Heart left ventricle (tissue), 16 donors: ENCODE data around the gene RAB40C. TPM values are rescaled to one million over a fixed set of nuclear protein-coding genes. Genes with fewer than 3 reads are reported as not detected.

ENCODE experiments used
- ATAC-seq, 4 donors: fragments of 200-7000 bp; cut with Tn5 transposase; one replicate each; pipeline ENCODE4 v1.9.1; 2020 to 2022; ENCODE audit warnings: moderate library complexity in 4 of 4, mild to moderate bottlenecking in 3 of 4, moderate number of reproducible peaks in 1 of 4
- DNase-seq, 5 donors: peaks; one replicate each; pipeline ENCODE4 v3.0.0-alpha.2; 2020
- H3K27ac ChIP-seq, 12 donors: fragments of 200-600 bp; sonication (generic) in 4 of 12; one replicate each; pipeline versions ENCODE4 v1.5.0 to v1.8.0; 2016 to 2022; ENCODE audit warnings: mild to moderate bottlenecking in 2 of 12
- H3K27me3 ChIP-seq, 9 donors: fragments of 200-600 bp; sonication (generic) in 2 of 9; one replicate each; pipeline versions ENCODE4 v1.5.1 to v1.8.0; 2016 to 2022; ENCODE audit warnings: mild to moderate bottlenecking in 3 of 9
- H3K36me3 ChIP-seq, 9 donors: fragments of 200-600 bp; sonication (generic) in 2 of 9; one replicate each; pipeline versions ENCODE4 v1.5.0 to v1.8.0; 2018 to 2022; ENCODE audit warnings: mild to moderate bottlenecking in 2 of 9
- H3K4me1 ChIP-seq, 12 donors: fragments of 200-600 bp; sonication (generic) in 4 of 12; one replicate each; pipeline versions ENCODE4 v1.5.0 to v1.8.0; 2016 to 2022; ENCODE audit warnings: mild to moderate bottlenecking in 3 of 12
- H3K4me3 ChIP-seq, 12 donors: fragments of 200-600 bp; sonication (generic) in 4 of 12; one replicate each; pipeline versions ENCODE4 v1.5.0 to v1.8.0; 2017 to 2022; ENCODE audit warnings: mild to moderate bottlenecking in 9 of 12, moderate library complexity in 4 of 12
- H3K9me3 ChIP-seq, 12 donors: fragments of 200-600 bp; sonication (generic) in 4 of 12; one replicate each; pipeline versions ENCODE4 v1.5.0 to v1.8.0; 2016 to 2022; ENCODE audit warnings: mild to moderate bottlenecking in 1 of 12
- POLR2A ChIP-seq, 2 donors: fragments of 450-650 bp; IDR thresholded peaks; one replicate each; pipeline ENCODE4 v1.6.1; 2017; ENCODE audit warnings: antibody characterized with exemption in 2 of 2, mild to moderate bottlenecking in 2 of 2, moderate library complexity in 2 of 2
- WGBS, 4 donors: extraction: QIAGEN DNeasy Blood & Tissue Kit in 2 of 4; methylation state at CpG; one replicate each; pipeline versions ENCODE4 v1.1.5 to v1.1.7; 2013 to 2018; 5-methylcytosine and 5-hydroxymethylcytosine counted together
- intact Hi-C, 10 donors: fragments of 100-400 bp; cut with DNase I; formaldehyde crosslinking; loops; one replicate each; pipeline versions ENCODE4 v1.11.1 to v1.14.2; 2022
- polyA plus RNA-seq, 2 donors: library from polyadenylated mRNA; stranded (reverse); fragments of 200-250 nt; gene quantifications; one replicate each; pipeline ENCODE4 v1.2.3, GENCODE V29; 2013
- total RNA-seq, 9 donors: library from RNA; depleted of rRNA in 2 of 9; stranded (reverse); fragments of >200 nt in 2 of 9; fragmentation: NEBNext Ultra II Directional in 3 of 9; extraction: Animal tissue kit (Norgen Biotek cat#: 25700) in 3 of 9; gene quantifications; one replicate each; pipeline versions ENCODE4 v1.1.0 to v1.2.4, GENCODE V29; 2016 to 2023
- TF ChIP-seq, protein P1 (sequence below), 12 donors: fragments of 200-600 bp; sonication (generic) in 4 of 12; IDR thresholded peaks; one replicate each; pipeline versions ENCODE4 v1.5.0 to v1.8.0; 2018 to 2022; ENCODE audit warnings: antibody characterized with exemption in 12 of 12, mild to moderate bottlenecking in 5 of 12
- donor health status: ischemic (EF 13 %, LVEDD 7.1; RV severe dilation, severe dysfunction).
- donor health status: healthy with polysubstance abuse.
- donor health status: DM: no; HTN: yes; CAD: no.
- donor health status: DM: no; HTN: no; CAD: no.
- donor health status: ischemic (EF 25% LVEDD 6.9; RV normal size, moderate dysfunction).
- donor health status: ischemic (EF 25% LVEDD 5.7; RV mildly dilated, moderate dysfunction).
- donor health status: healthy.
- donor health status: DM: yes; HTN: yes; CAD: no.
- donor health status: ischemic (EF 35%, LVEDD 5.7; RV mildly dilated, moderate dysfunction).
- donor health status: nonischemic (EF 11% LVEDD 7.7; RV severe dilation, severe dysfunction).
- donor health status: DM: yes; HTN: yes; CAD: no.
- donor health status: PGD.
- donor health status: ischemic (EF 29% LVEDD 5.4; RV normal size, mild dysfunction).
- donor health status: nonischemic (EF 23%, LVEDD 6.1; RV moderate dilation, normal function).

The RAB40C gene
- total and polyA plus RNA-seq, 11 donors = 10.2 to 22.0 (median 12.8) TPM

DNA sequence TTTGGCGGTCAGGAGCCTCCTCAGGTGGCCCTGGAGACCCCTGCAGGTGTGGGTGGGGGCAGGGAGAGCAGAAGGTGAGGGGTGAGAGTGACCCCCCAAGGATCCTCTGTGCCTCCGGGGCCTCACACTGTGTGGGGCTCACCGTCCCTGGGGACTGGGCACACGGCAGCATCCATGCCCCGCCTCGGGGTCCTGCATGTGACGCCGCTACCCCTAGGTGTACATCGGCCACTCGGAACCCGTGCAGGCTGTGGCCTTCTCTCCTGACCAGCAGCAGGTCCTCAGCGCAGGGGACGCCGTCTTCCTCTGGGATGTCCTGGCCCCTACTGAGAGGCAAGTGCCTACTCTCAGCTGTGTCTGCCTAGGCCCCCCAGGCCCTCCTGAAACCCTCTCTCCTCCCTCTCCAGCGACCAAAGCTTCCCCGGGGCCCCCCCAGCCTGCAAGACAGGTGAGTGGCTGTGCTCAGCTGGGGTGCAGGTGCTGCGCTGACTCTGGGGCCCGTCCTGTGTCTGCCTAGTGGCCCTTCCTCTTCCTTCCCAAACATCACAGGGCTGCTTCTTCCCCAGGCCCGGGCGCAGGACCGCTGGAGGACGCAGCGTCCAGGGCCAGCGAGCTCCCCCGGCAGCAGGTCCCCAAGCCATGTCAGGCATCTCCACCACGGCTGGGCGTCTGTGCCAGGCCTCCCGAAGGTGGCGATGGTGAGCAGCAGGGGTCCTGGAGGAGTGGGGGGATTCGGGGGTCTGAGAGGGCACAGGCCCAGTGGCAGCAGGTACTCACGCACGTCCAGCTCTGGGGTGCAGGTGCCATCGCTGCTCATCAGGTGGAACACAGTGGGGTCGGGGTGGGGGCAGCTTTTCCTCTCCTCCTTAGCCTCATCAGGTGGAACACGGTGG is 69.1 kb downstream of the RAB40C start:
- intact Hi-C loops = loop anchor here in 1 of 10 donors (10.0 kb wide), 1 partner anchor 74 kb away; no protein-coding TSS in a partner anchor

DNA sequence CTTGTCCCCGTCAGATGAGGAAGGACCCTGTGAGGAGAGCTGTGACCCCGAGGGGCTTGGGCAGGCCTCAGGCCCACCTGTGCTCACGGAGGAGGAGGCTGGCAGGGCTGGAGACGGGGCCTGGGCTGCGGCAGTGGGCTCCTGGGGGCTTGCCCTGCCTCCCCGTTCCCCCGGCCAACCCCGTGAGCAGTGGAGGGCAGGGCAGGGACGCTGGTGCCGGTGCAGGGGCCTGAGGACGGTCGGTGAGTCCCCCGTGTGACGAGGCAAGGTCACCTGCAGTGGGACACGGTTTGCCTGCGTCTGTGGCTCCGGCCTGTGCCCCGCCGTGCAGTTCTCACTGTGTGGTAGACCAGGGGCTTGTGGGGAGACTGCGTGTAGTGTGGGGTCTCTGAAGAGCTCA is 69.8 kb downstream of the RAB40C start:
- H3K27me3 ChIP-seq = no peaks in the 10 kb centered on the region
- intact Hi-C loops = loop anchor here in 6 of 10 donors (2.0 to 10.0 kb wide), 7 partner anchors 75 to 265 kb away; partner anchors contain the start of genes NME4 (in 2 of the 6) and RAB11FIP3 (in 1 of the 6)
- H3K9me3 ChIP-seq = no peaks in the 10 kb centered on the region
- ATAC-seq = no peak
- no peak overlapping the region for H3K4me3 ChIP-seq
- WGBS, 4 donors = 84 to 95% (median 91%) methylated on average over 2 to 20 of the region's 20 CpGs
- peaks cover 0 to 26% (median 0%) of the 10 kb centered on the region in 9 donors for H3K36me3 ChIP-seq
- H3K4me1 ChIP-seq = peaks cover 0 to 16% (median 11%) of the 10 kb centered on the region in 12 donors
- no peak for DNase-seq
- TF ChIP-seq POLR2A (IDR thresholded peaks at IDR 0.05) = no peak
- TF ChIP-seq, protein P1, sequence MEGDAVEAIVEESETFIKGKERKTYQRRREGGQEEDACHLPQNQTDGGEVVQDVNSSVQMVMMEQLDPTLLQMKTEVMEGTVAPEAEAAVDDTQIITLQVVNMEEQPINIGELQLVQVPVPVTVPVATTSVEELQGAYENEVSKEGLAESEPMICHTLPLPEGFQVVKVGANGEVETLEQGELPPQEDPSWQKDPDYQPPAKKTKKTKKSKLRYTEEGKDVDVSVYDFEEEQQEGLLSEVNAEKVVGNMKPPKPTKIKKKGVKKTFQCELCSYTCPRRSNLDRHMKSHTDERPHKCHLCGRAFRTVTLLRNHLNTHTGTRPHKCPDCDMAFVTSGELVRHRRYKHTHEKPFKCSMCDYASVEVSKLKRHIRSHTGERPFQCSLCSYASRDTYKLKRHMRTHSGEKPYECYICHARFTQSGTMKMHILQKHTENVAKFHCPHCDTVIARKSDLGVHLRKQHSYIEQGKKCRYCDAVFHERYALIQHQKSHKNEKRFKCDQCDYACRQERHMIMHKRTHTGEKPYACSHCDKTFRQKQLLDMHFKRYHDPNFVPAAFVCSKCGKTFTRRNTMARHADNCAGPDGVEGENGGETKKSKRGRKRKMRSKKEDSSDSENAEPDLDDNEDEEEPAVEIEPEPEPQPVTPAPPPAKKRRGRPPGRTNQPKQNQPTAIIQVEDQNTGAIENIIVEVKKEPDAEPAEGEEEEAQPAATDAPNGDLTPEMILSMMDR (IDR thresholded peaks at IDR 0.05) = no peak
- H3K27ac ChIP-seq = peak overlapping the region in 1 of 12 donors; percentile 80

More for the DNA sequence above, 69.1 kb downstream of the RAB40C start:
- DNase-seq (no peak), ATAC-seq (no peak)
- no peaks in the 10 kb centered on the region for H3K9me3 ChIP-seq
- no peaks in the 10 kb centered on the region for H3K27me3 ChIP-seq
- no peak overlapping the region for H3K27ac ChIP-seq
- H3K36me3 ChIP-seq = peaks cover 0 to 26% (median 0%) of the 10 kb centered on the region in 9 donors
- WGBS, 4 donors = 91 to 94% (median 92%) methylated on average over 26 to 35 of the region's 35 CpGs
- no peak overlapping the region for H3K4me3 ChIP-seq
- no peak for TF ChIP-seq POLR2A (IDR thresholded peaks at IDR 0.05)
- TF ChIP-seq, protein P1 (IDR thresholded peaks at IDR 0.05) = no peak
- peaks cover 0 to 16% (median 11%) of the 10 kb centered on the region in 12 donors for H3K4me1 ChIP-seq

DNA sequence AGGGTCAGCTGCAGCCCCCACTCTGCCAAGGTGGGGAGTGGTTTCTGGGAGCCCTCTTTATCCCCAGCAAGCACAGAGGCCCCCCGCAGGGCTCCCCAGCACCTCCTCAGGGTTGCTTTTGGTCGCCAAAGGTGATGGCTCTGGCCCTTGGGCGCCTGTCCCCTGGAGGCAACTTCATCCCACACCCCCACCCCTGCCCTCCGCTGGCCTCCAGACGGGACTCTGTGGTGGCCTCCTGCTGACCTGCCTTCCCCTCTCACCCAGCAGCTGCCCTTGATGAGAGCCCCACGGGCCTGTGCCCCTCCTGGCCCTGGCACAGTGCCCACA is 70.2 kb downstream of the RAB40C start:
- peak overlapping the region in 6 of 12 donors; percentile 28 to 42 (median 34) for H3K4me3 ChIP-seq
- H3K4me1 ChIP-seq = peaks cover 0 to 16% (median 11%) of the 10 kb centered on the region in 12 donors
- 61 to 68% (median 65%) methylated on average over 6 of the region's 6 CpGs for WGBS, 4 donors
- DNase-seq = no peak
- ATAC-seq = peak in 2 of 4 donors; percentile 1 to 6
- TF ChIP-seq, protein P1 (IDR thresholded peaks at IDR 0.05) = no peak
- TF ChIP-seq POLR2A (IDR thresholded peaks at IDR 0.05) = no peak
- H3K36me3 ChIP-seq = peaks cover 0 to 26% (median 0%) of the 10 kb centered on the region in 9 donors
- H3K27ac ChIP-seq = peak overlapping the region in 10 of 12 donors; percentile 4 to 80 (median 54)
- intact Hi-C loops = loop anchor here in 5 of 10 donors (2.0 to 10.0 kb wide), 6 partner anchors 78 to 265 kb away; partner anchors contain the start of genes NME4 (in 2 of the 5) and RAB11FIP3 (in 1 of the 5)
- no peaks in the 10 kb centered on the region for H3K9me3 ChIP-seq
- no peaks in the 10 kb centered on the region for H3K27me3 ChIP-seq
